ENCODE data around the gene CYP2A6.
A peak's percentile ranks its signal among the peaks of the same experiment; 100 is the strongest.
"Not testable (repeated sequence)": the region's sequence is repeated elsewhere in the genome, so short reads cannot be mapped to it uniquely, and the experiment has no call there.

The CYP2A6 gene

GRCh38 chr19:40829205-40829604 is 21.0 kb downstream of the CYP2A6 start:
- no peak for TF ChIP-seq CTCF (IDR thresholded peaks at IDR 0.05; ENCODE audit: low read depth, low read length)
- no peak for TF ChIP-seq EZH2phosphoT487 (IDR thresholded peaks at IDR 0.05; ENCODE audit: low read depth)
- H4K20me1 ChIP-seq (ENCODE audit: insufficient read depth, low read length), result no peaks in the 10 kb centered on the region
- no peak overlapping the region for H3K4me2 ChIP-seq (ENCODE audit: low read length)

GRCh38 chr19:40827386-40828247 is 22.6 kb downstream of the CYP2A6 start:
- H3K27me3 ChIP-seq (ENCODE audit: low read depth, low read length), result 0 out of 2 replicates have a peak, but pooled peaks cover 4% of the 10 kb centered on the region
- H3K9ac ChIP-seq (ENCODE audit: low read length), result no peak overlapping the region
- H3K9me3 ChIP-seq (ENCODE audit: insufficient read depth, low read length), result no peaks in the 10 kb centered on the region
- no peaks in the 10 kb centered on the region for H4K20me1 ChIP-seq (ENCODE audit: insufficient read depth, low read length)
- no peak overlapping the region for H3K4me3 ChIP-seq (ENCODE audit: low read length)
- no peak overlapping the region for H3K27ac ChIP-seq (ENCODE audit: low read length)
- H3K4me1 ChIP-seq (ENCODE audit: low read length), result peaks cover 7% of the 10 kb centered on the region
- no peak overlapping the region for H2AFZ ChIP-seq (ENCODE audit: low read depth, low read length)
- no peak overlapping the region for H3K4me2 ChIP-seq (ENCODE audit: low read length)
- TF ChIP-seq CTCF (IDR thresholded peaks at IDR 0.05; ENCODE audit: low read depth, low read length) (no peak), EZH2phosphoT487 (IDR thresholded peaks at IDR 0.05; ENCODE audit: low read depth) (no peak)
- H3K36me3 ChIP-seq (replicated peaks; ENCODE audit: low read depth, low read length), result no peaks in the 10 kb centered on the region
- H3K79me2 ChIP-seq (ENCODE audit: low read length), result no peaks in the 10 kb centered on the region

More at GRCh38 chr19:40829205-40829604, 21.0 kb downstream of the CYP2A6 start:
- Histone ChIP-seq H3K36me3 (replicated peaks; ENCODE audit: low read depth, low read length) (no peaks in the 10 kb centered on the region), H3K9me3 (ENCODE audit: insufficient read depth, low read length) (no peaks in the 10 kb centered on the region), H3K9ac (ENCODE audit: low read length) (no peak overlapping the region), H2AFZ (ENCODE audit: low read depth, low read length) (no peak overlapping the region), H3K4me1 (ENCODE audit: low read length) (no peaks in the 10 kb centered on the region), H3K27me3 (ENCODE audit: low read depth, low read length) (0 out of 2 replicates have a peak, but pooled peaks cover 4% of the 10 kb centered on the region), H3K27ac (ENCODE audit: low read length) (no peak overlapping the region), H3K4me3 (ENCODE audit: low read length) (no peak overlapping the region), H3K79me2 (ENCODE audit: low read length) (no peaks in the 10 kb centered on the region)

- not testable (repeated sequence) for H4K20me1 ChIP-seq (ENCODE audit: insufficient read depth, low read length); H3K4me2 ChIP-seq (ENCODE audit: low read length); H3K27ac ChIP-seq (ENCODE audit: low read length); H3K9me3 ChIP-seq (ENCODE audit: insufficient read depth, low read length); H3K79me2 ChIP-seq (ENCODE audit: low read length); H3K9ac ChIP-seq (ENCODE audit: low read length); H2AFZ ChIP-seq (ENCODE audit: low read depth, low read length); H3K27me3 ChIP-seq (ENCODE audit: low read depth, low read length); H3K36me3 ChIP-seq (replicated peaks; ENCODE audit: low read depth, low read length); H3K4me3 ChIP-seq (ENCODE audit: low read length)
- peaks cover 10% of the 10 kb centered on the region for H3K4me1 ChIP-seq (ENCODE audit: low read length)
These were observed 23.4 kb downstream of the CYP2A6 start for GRCh38 chr19:40826699-40827385.

- H3K9ac ChIP-seq (ENCODE audit: low read length); H3K4me2 ChIP-seq (ENCODE audit: low read length); H4K20me1 ChIP-seq (ENCODE audit: insufficient read depth, low read length); H3K79me2 ChIP-seq (ENCODE audit: low read length); H3K27ac ChIP-seq (ENCODE audit: low read length); H2AFZ ChIP-seq (ENCODE audit: low read depth, low read length); H3K9me3 ChIP-seq (ENCODE audit: insufficient read depth, low read length); H3K4me3 ChIP-seq (ENCODE audit: low read length); H3K27me3 ChIP-seq (ENCODE audit: low read depth, low read length); H3K36me3 ChIP-seq (replicated peaks; ENCODE audit: low read depth, low read length): not testable (repeated sequence)
- H3K4me1 ChIP-seq (ENCODE audit: low read length), result peaks cover 10% of the 10 kb centered on the region
These were observed 23.9 kb downstream of the CYP2A6 start for GRCh38 chr19:40826312-40826698.

GRCh38 chr19:40825460-40826095 is 24.7 kb downstream of the CYP2A6 start:
- H3K9me3 ChIP-seq (ENCODE audit: insufficient read depth, low read length); H2AFZ ChIP-seq (ENCODE audit: low read depth, low read length); H3K79me2 ChIP-seq (ENCODE audit: low read length): not testable (repeated sequence)

GRCh38 chr19:40824916-40825315 is 25.3 kb downstream of the CYP2A6 start:
- H3K4me1 ChIP-seq (ENCODE audit: low read length), result peaks cover 10% of the 10 kb centered on the region
- H3K9me3 ChIP-seq (ENCODE audit: insufficient read depth, low read length); H3K4me3 ChIP-seq (ENCODE audit: low read length); H3K27ac ChIP-seq (ENCODE audit: low read length); H4K20me1 ChIP-seq (ENCODE audit: insufficient read depth, low read length); H3K36me3 ChIP-seq (replicated peaks; ENCODE audit: low read depth, low read length); H2AFZ ChIP-seq (ENCODE audit: low read depth, low read length); H3K27me3 ChIP-seq (ENCODE audit: low read depth, low read length); H3K79me2 ChIP-seq (ENCODE audit: low read length); H3K9ac ChIP-seq (ENCODE audit: low read length); H3K4me2 ChIP-seq (ENCODE audit: low read length): not testable (repeated sequence)

More at GRCh38 chr19:40825460-40826095, 24.7 kb downstream of the CYP2A6 start:
- not testable (repeated sequence) for H3K4me3 ChIP-seq (ENCODE audit: low read length); H3K27ac ChIP-seq (ENCODE audit: low read length); H4K20me1 ChIP-seq (ENCODE audit: insufficient read depth, low read length); H3K27me3 ChIP-seq (ENCODE audit: low read depth, low read length); H3K9ac ChIP-seq (ENCODE audit: low read length); H3K4me2 ChIP-seq (ENCODE audit: low read length); H3K36me3 ChIP-seq (replicated peaks; ENCODE audit: low read depth, low read length)
- peaks cover 10% of the 10 kb centered on the region for H3K4me1 ChIP-seq (ENCODE audit: low read length)

GRCh38 chr19:40822704-40823553 is 27.3 kb downstream of the CYP2A6 start:
- H3K9ac ChIP-seq (ENCODE audit: low read length); H4K20me1 ChIP-seq (ENCODE audit: insufficient read depth, low read length); H3K9me3 ChIP-seq (ENCODE audit: insufficient read depth, low read length); H3K27ac ChIP-seq (ENCODE audit: low read length); H3K79me2 ChIP-seq (ENCODE audit: low read length); H3K27me3 ChIP-seq (ENCODE audit: low read depth, low read length); H2AFZ ChIP-seq (ENCODE audit: low read depth, low read length); H3K4me3 ChIP-seq (ENCODE audit: low read length); H3K36me3 ChIP-seq (replicated peaks; ENCODE audit: low read depth, low read length): not testable (repeated sequence)
- H3K4me2 ChIP-seq (ENCODE audit: low read length), result 0 out of 2 replicates have a peak overlapping the region, but pooled peaks have one; percentile 4
- H3K4me1 ChIP-seq (ENCODE audit: low read length), result peaks cover 23% of the 10 kb centered on the region
